HepG2 (cell line): ENCODE measurements around the gene LYSMD2.

Experiments
- CTCF ChIP-seq: sonication (generic); formaldehyde crosslinking; IDR thresholded peaks from 2 replicates; pipeline ENCODE4 v1.5.0; 2020; ENCODE audit warnings: mild to moderate bottlenecking, missing genetic modification reagents, moderate library complexity
- ZNF552 ChIP-seq: sonication (generic); formaldehyde crosslinking; IDR thresholded peaks from 2 replicates; pipeline ENCODE4 v1.9.0; 2022; ENCODE audit warnings: missing genetic modification reagents, mild to moderate bottlenecking, borderline replicate concordance
- TF ChIP-seq, protein P1 (sequence below): sonication (generic); formaldehyde crosslinking; IDR thresholded peaks from 2 replicates; pipeline ENCODE4 v1.5.1; 2020; ENCODE audit warnings: mild to moderate bottlenecking, missing genetic modification reagents

- TF ChIP-seq, protein P1, sequence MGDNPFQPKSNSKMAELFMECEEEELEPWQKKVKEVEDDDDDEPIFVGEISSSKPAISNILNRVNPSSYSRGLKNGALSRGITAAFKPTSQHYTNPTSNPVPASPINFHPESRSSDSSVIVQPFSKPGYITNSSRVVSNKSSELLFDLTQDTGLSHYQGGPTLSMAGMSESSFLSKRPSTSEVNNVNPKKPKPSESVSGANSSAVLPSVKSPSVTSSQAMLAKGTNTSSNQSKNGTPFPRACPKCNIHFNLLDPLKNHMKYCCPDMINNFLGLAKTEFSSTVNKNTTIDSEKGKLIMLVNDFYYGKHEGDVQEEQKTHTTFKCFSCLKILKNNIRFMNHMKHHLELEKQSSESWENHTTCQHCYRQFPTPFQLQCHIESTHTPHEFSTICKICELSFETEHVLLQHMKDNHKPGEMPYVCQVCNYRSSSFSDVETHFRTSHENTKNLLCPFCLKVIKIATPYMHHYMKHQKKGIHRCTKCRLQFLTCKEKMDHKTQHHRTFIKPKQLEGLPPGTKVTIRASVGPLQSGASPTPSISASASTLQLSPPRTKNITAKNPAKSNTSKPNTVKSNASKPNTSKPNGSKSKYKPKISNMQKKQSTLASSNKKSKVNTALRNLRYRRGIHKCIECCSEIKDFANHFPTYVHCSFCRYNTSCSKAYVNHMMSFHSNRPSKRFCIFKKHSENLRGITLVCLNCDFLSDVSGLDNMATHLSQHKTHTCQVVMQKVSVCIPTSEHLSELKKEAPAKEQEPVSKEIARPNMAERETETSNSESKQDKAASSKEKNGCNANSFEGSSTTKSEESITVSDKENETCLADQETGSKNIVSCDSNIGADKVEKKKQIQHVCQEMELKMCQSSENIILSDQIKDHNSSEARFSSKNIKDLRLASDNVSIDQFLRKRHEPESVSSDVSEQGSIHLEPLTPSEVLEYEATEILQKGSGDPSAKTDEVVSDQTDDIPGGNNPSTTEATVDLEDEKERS (CRISPR knock-in tag), result no peak
- TF ChIP-seq CTCF, result no peak
- no peak for TF ChIP-seq ZNF552 (CRISPR knock-in tag)
Observed at GRCh38 chr15:51677021-51677420, 60.4 kb downstream of the LYSMD2 start.
